HG02759 (cell line): ENCODE results near the gene FAM110C.
"Not testable (repeated sequence)": the region's sequence is repeated elsewhere in the genome, so short reads cannot be mapped to it uniquely, and the experiment has no call there.

ENCODE experiments used
- ATAC-seq: cut with Tn5 transposase; IDR thresholded peaks from one replicate; pipeline ENCODE4 v1.9.1; 2021; ENCODE audit warnings: mild to moderate bottlenecking, moderate library complexity; ENCODE audit not compliant: unreplicated experiment

Gene FAM110C

GRCh38 chr2:46471-47345 is at the start of gene FAM110C:
TSS of gene FAM110C (minus strand) at chr2:46505. CDS start at chr2:46385, 120 bp downstream.
- ATAC-seq: peak; percentile 46

GRCh38 chr2:92326-92725 is 46.0 kb upstream of the FAM110C start:
- ATAC-seq: no peak

- no peak for ATAC-seq
Measured at GRCh38 chr2:90645-91312, 44.5 kb upstream of the FAM110C start.

- no peak for ATAC-seq
Measured at GRCh38 chr2:85761-86160, 39.5 kb upstream of the FAM110C start.

- no peak for ATAC-seq
Measured at GRCh38 chr2:84121-84520, 37.8 kb upstream of the FAM110C start.

- no peak for ATAC-seq
Measured at GRCh38 chr2:80971-81736, 34.8 kb upstream of the FAM110C start.

- ATAC-seq: no peak
Measured at GRCh38 chr2:80378-80777, 34.1 kb upstream of the FAM110C start.

- ATAC-seq: no peak
Measured at GRCh38 chr2:71309-72035, 25.2 kb upstream of the FAM110C start.

GRCh38 chr2:69366-70344 is 23.4 kb upstream of the FAM110C start:
- no peak for ATAC-seq

- ATAC-seq: not testable (repeated sequence)
Measured at GRCh38 chr2:68637-69036, 22.3 kb upstream of the FAM110C start.

GRCh38 chr2:66853-67252 is 20.5 kb upstream of the FAM110C start:
- no peak for ATAC-seq

GRCh38 chr2:65121-65520 is 18.8 kb upstream of the FAM110C start:
- ATAC-seq: no peak

GRCh38 chr2:55587-56448 is 9.5 kb upstream of the FAM110C start:
- no peak for ATAC-seq

- ATAC-seq: no peak
Measured at GRCh38 chr2:51613-52012, 5.3 kb upstream of the FAM110C start.

- ATAC-seq: no peak
Measured at GRCh38 chr2:47737-48136, 1.4 kb upstream of the FAM110C start.

- ATAC-seq: no peak
Measured at GRCh38 chr2:47346-47725, 1.0 kb upstream of the FAM110C start.

- ATAC-seq: peak; percentile 24
Measured at GRCh38 chr2:46131-46470, 204 bp downstream of the FAM110C start.

- peak; percentile 13 for ATAC-seq
Measured at GRCh38 chr2:45342-46130, 769 bp downstream of the FAM110C start.
